Osteoblast (primary cell): ENCODE results near the gene IGFBP5. TPM values are rescaled to one million over a fixed set of nuclear protein-coding genes. Genes with fewer than 3 reads are reported as not detected.
A peak's percentile ranks its signal among the peaks of the same experiment; 100 is the strongest.

Source experiments
- DNase-seq: peaks from one replicate; pipeline ENCODE4 v3.0.0; 2011; ENCODE audit warnings: low spot score, mixed read lengths; ENCODE audit not compliant: insufficient read length; ENCODE audit errors: missing footprints
- H2AFZ ChIP-seq: 2 replicates; pipeline ENCODE4 v1.6.0; 2011; ENCODE audit warnings: mild to moderate bottlenecking, low read length
- H3K27ac ChIP-seq: 2 replicates; pipeline ENCODE4 v1.5.1; 2011; ENCODE audit warnings: mild to moderate bottlenecking, low read depth, low read length, moderate library complexity
- H3K27me3 ChIP-seq: 2 replicates; pipeline ENCODE4 v1.6.0; 2012; ENCODE audit warnings: mild to moderate bottlenecking, control low read depth, inconsistent platforms, low read length, moderate library complexity; ENCODE audit not compliant: insufficient read depth
- H3K36me3 ChIP-seq: 2 replicates; pipeline ENCODE4 v1.5.1; 2011; ENCODE audit warnings: mild to moderate bottlenecking, low read length, control low read depth, moderate library complexity; ENCODE audit not compliant: insufficient read depth
- H3K4me1 ChIP-seq: 2 replicates; pipeline ENCODE4 v1.5.1; 2011; ENCODE audit warnings: mild to moderate bottlenecking, low read length, control low read depth, moderate library complexity; ENCODE audit not compliant: insufficient read depth
- H3K4me2 ChIP-seq: 2 replicates; pipeline ENCODE4 v1.6.0; 2011; ENCODE audit warnings: mild to moderate bottlenecking, low read length; ENCODE audit not compliant: insufficient read depth
- H3K4me3 ChIP-seq: fragments of 200-600 bp; sonication (generic); 3 replicates; pipeline ENCODE4 v1.5.1; 2012; ENCODE audit warnings: mild to moderate bottlenecking, low read length, inconsistent platforms; ENCODE audit not compliant: insufficient read depth
- H3K79me2 ChIP-seq: 2 replicates; pipeline ENCODE4 v1.6.0; 2012; ENCODE audit warnings: mild to moderate bottlenecking, low read length, control low read depth, inconsistent platforms; ENCODE audit not compliant: insufficient read depth
- H3K9me3 ChIP-seq: 2 replicates; pipeline ENCODE4 v1.5.1; 2011; ENCODE audit warnings: low read depth, low read length, control low read depth
- H4K20me1 ChIP-seq: 2 replicates; pipeline ENCODE4 v1.6.0; 2012; ENCODE audit warnings: mild to moderate bottlenecking, low read length, control low read depth; ENCODE audit not compliant: insufficient read depth
- total RNA-seq: library from RNA; depleted of rRNA; stranded (reverse); fragments of >200 nt; gene quantifications from 2 replicates; pipeline ENCODE4 v1.2.3, GENCODE V29; 2012
- TF ChIP-seq, protein P1 (sequence below): IDR thresholded peaks from 2 replicates; pipeline ENCODE4 v1.5.1; 2011; ENCODE audit warnings: mild to moderate bottlenecking, low read depth, low read length, moderate library complexity; ENCODE audit errors: extremely low read depth

IGFBP5 gene
- total RNA-seq, 1 donor: 12.3 TPM

- Histone ChIP-seq H3K36me3 (peaks cover 7% of the 10 kb centered on the region), H2AFZ (peak overlapping the region; percentile 72), H3K4me3 (peak overlapping the region; percentile 87), H3K9me3 (no peaks in the 10 kb centered on the region), H3K4me2 (peak overlapping the region; percentile 82), H3K4me1 (peaks cover 22% of the 10 kb centered on the region), H3K79me2 (peaks cover 38% of the 10 kb centered on the region), H3K27ac (peak overlapping the region; percentile 12), H3K27me3 (peaks cover 23% of the 10 kb centered on the region), H4K20me1 (peaks cover 7% of the 10 kb centered on the region)
- DNase-seq: peak; percentile 80
- TF ChIP-seq, protein P1, sequence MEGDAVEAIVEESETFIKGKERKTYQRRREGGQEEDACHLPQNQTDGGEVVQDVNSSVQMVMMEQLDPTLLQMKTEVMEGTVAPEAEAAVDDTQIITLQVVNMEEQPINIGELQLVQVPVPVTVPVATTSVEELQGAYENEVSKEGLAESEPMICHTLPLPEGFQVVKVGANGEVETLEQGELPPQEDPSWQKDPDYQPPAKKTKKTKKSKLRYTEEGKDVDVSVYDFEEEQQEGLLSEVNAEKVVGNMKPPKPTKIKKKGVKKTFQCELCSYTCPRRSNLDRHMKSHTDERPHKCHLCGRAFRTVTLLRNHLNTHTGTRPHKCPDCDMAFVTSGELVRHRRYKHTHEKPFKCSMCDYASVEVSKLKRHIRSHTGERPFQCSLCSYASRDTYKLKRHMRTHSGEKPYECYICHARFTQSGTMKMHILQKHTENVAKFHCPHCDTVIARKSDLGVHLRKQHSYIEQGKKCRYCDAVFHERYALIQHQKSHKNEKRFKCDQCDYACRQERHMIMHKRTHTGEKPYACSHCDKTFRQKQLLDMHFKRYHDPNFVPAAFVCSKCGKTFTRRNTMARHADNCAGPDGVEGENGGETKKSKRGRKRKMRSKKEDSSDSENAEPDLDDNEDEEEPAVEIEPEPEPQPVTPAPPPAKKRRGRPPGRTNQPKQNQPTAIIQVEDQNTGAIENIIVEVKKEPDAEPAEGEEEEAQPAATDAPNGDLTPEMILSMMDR: no peak
Observed at GRCh38 chr2:216634370-216635148, 60.8 kb downstream of the IGFBP5 start.

GRCh38 chr2:216633616-216634369 is 61.6 kb downstream of the IGFBP5 start:
- Histone ChIP-seq H3K27me3 (peaks cover 23% of the 10 kb centered on the region), H3K9me3 (no peaks in the 10 kb centered on the region), H3K4me1 (peaks cover 22% of the 10 kb centered on the region), H3K79me2 (peaks cover 35% of the 10 kb centered on the region), H3K36me3 (peaks cover 7% of the 10 kb centered on the region), H4K20me1 (peaks cover 4% of the 10 kb centered on the region), H3K27ac (peak overlapping the region; percentile 12), H3K4me3 (peak overlapping the region; percentile 87), H3K4me2 (peak overlapping the region; percentile 82), H2AFZ (peak overlapping the region; percentile 72)
- TF ChIP-seq, protein P1: no peak
- peak; percentile 85 for DNase-seq

DNA sequence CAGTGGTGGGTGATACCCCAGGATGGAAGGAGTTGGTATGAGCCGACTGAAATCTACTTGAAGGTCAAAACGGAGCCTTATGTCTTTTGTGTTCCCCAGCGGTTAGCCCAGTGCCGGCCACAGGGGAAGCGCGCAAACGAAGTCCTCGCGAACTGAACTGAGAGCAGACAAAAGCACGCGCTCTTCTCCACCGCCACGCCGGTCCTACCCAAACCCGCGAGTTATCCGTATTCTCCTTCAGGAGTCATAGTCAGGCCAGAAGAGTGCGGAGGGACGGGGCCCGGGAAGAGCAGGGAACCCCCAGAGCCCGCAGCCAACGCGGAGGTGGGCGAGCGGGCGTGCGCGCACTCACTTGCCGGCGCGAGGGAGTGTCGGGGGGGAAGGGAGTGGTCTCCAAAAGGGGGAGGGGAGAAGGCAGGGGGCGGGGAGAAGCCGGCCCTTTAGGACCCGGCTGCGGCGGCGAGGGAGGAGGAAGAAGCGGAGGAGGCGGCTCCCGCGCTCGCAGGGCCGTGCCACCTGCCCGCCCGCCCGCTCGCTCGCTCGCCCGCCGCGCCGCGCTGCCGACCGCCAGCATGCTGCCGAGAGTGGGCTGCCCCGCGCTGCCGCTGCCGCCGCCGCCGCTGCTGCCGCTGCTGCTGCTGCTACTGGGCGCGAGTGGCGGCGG is 62.3 kb downstream of the IGFBP5 start, which contains the start of gene IGFBP2:
Gene IGFBP2, plus strand, starts transcription at position 469 of the 664 bp plus-strand sequence. Its CDS starts 104 bp downstream, at position 573.
- peaks cover 7% of the 10 kb centered on the region for H3K36me3 ChIP-seq

More for the DNA sequence above, 62.3 kb downstream of the IGFBP5 start, which contains the start of gene IGFBP2:
- TF ChIP-seq, protein P1: no peak
- peak; percentile 86 for DNase-seq
- Histone ChIP-seq H3K27me3 (peaks cover 23% of the 10 kb centered on the region), H3K9me3 (no peaks in the 10 kb centered on the region), H4K20me1 (peaks cover 4% of the 10 kb centered on the region), H3K4me2 (peak within 1 kb of the TSS; percentile 82), H2AFZ (peak within 1 kb of the TSS; percentile 72), H3K4me3 (peak within 1 kb of the TSS; percentile 87), H3K79me2 (peaks cover 35% of the 10 kb centered on the region), H3K4me1 (peaks cover 22% of the 10 kb centered on the region), H3K27ac (peak within 1 kb of the TSS; percentile 12)
